ENCODE data around the gene SLC7A1.

Gene SLC7A1

DNA sequence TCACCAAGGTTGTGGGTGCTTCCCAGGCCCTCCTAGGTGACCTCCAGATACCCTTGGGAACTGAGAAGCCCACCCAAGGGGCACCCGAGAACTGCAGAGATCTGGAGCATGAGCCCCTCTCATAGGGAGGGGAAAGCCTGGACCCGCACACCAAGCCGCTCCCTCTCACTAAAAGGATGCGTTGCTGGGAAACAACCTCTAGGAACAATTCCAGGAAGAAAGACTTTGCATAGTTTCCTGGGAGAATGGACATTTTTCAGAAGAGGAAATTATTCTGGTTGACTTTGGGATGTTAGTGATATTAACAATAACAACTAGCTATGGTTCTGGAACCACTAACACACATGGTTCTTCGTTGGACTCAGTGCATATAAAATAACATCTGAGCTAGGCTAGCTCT is 64.6 kb downstream of the SLC7A1 start:
- DNase-seq (ENCODE audit: low read depth) = no peak

DNA sequence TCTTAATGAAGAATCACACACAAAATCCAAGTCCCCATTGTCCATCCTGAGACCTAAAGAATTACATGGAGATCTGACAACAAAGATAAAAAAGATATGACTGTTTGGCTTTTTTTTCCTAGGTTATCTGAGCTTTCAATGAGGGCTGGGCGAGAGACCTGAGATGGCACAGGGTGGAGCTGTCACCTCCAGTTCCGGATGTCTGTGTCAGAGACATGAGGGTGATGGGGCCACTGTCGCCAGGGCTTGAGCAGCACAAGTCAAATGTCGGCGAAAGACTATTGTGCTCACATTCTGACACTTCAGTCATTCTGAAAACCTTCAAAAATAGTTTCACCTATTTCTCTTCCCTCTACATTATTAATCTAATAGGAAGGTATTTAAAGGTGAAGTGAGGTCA is 65.7 kb downstream of the SLC7A1 start:
- DNase-seq (ENCODE audit: low read depth) = no peak

- no peak for DNase-seq (ENCODE audit: low read depth)
These were observed 67.6 kb downstream of the SLC7A1 start for GRCh38 chr13:29527916-29528315.

DNA sequence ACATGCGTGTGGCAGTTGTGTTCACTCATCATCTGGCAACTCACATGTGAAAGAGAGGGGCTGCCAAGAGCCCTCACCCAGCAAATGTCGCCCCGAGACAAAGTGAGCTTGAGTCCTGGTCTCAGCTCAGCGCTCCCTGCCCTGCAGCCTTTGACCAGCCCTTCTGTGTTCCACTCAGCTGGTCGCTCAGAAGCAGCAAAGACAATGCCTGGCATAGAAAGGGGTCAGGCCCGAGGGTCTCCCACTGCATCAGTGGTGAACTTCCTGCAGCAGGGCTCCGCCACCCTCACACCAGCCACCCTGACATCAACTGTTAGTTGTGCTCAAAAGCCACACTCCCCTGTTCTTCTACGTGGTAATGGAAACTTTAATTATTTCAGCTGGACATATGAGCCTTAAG is 68.0 kb downstream of the SLC7A1 start:
- no peak for DNase-seq (ENCODE audit: low read depth)

DNA sequence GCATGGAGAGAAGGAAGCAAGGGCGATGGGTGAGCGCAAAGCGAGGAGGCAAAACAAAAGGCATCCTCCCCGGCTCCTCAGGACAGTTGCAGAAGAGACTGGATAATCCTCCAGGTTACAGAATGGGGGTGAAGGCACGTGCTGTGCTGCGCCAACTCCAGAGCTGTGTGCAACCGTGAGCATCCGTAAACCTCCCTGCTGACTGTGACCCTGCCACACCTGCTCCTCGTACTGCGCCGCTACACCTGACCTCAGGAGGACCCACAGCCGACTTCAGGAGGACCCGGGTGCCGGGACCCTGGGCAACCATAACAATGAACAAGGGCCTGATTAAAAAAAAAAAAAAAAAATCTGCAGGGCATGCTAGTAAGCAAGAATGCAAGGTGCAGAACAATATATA is 68.7 kb downstream of the SLC7A1 start:
- no peak for DNase-seq (ENCODE audit: low read depth)

GRCh38 chr13:29525757-29526156 is 69.7 kb downstream of the SLC7A1 start:
- no peak for DNase-seq (ENCODE audit: low read depth)

DNA sequence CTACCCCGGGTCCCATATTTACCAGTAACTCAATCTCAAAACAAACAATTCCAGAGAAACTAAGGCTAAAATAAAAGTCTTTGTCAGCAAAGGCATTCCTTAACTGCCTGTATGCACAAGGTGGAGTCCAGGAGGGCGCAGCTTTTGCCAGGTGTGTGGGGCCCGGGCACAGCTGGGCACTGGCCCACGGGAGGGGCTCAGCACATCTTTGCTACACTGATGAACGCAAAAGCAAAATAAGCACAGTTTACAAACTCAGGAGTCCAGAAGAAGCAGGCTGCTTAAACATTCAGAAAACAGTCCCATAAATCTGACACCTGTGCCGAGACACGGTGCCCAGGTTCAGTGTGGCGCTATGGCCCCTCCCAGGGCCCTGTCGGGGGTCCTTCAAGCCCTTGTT is 70.8 kb downstream of the SLC7A1 start:
- DNase-seq (ENCODE audit: low read depth) = no peak

- DNase-seq (ENCODE audit: low read depth) = no peak
These were observed 71.3 kb downstream of the SLC7A1 start for GRCh38 chr13:29524176-29524575.

DNA sequence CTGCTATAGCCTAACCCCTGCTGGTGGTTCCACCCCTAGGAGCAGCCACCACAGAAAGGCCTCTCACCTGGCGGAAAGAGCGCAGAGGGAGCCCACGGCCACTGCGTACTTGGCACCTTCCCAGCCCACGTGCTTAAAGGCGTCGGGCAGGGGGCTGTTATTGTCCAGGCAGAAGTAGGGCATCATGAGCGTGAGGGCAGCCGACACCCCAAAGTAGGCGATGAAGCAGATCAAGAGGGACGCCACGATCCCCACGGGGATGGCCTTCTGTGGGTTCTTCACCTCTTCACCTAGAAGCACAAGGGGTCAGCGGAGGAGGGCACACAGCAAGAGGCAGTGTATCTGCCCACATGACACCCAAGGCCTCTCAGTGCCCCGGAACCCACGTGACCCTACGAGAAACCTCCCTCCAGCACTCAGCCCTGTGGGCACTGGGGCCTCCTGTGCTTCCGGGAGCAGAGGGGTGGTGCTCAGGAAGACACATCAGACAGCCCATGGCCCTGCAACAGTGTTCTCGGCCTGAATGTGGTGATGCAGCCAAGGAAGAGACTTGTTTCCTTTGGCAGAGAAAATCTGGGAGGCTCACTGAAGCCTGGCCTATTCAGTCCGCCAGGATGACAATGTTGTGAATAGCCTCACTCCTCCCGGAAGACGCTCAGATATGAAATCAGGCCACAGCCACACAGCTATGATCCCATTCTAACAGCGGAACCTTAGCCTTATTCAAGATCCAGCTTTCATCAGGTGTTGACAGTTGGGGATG is 72.1 kb downstream of the SLC7A1 start:
- DNase-seq (ENCODE audit: low read depth) = no peak

DNA sequence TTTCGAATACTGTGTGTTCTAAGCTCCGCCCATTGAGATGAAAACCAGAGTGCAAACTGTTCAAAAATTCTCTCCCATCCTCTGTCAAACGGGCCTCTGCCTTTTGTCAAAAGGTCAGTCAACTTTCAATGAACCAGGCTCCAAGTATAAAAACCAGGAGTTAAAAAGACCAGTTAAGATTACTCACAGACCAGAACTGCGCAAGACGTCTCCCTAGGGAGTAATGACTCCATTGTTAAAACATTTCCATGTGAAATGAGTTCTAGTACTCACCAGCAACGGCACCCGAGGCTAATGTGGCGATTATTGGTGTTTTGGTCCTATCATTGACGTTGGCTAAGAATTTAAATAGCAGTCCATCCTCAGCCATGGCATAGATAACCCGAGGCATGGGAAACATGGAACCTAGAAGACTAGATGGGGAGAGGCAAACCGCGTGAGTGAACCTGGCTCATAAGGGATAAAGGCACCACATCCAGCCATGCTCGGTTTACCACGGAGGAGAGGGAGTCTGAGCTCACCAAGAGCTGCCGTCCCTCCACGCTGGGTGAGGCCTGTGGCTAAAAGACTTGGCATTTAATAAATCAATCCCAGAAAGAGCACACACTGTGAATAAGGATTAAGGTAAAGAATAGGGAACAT is 73.3 kb downstream of the SLC7A1 start:
- no peak for DNase-seq (ENCODE audit: low read depth)

DNA sequence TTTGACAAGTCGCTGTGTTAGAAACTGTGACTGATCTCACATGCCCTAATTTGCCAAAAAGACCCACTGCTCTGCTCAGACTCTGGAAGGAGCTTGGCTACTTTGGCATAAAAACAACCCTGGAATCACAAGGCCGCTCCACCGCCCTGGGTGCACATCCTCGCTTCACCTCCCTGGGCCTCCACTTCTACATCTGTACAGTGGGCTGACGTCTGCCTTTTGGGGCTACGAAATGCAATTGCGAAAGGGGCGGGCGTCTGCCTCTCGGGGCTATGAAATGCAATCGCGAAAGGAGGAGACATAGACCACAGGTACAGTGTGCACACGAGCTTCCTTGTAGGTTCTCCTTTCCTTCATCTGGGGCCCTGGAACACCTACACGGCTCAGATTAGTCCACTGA is 74.2 kb downstream of the SLC7A1 start:
- no peak for DNase-seq (ENCODE audit: low read depth)

- no peak for DNase-seq (ENCODE audit: low read depth)
These were observed 74.8 kb downstream of the SLC7A1 start for GRCh38 chr13:29520671-29521070.

GRCh38 chr13:29519921-29520320 is 75.6 kb downstream of the SLC7A1 start:
- no peak for DNase-seq (ENCODE audit: low read depth)

GRCh38 chr13:29516880-29517279 is 78.6 kb downstream of the SLC7A1 start:
- DNase-seq (ENCODE audit: low read depth) = no peak

DNA sequence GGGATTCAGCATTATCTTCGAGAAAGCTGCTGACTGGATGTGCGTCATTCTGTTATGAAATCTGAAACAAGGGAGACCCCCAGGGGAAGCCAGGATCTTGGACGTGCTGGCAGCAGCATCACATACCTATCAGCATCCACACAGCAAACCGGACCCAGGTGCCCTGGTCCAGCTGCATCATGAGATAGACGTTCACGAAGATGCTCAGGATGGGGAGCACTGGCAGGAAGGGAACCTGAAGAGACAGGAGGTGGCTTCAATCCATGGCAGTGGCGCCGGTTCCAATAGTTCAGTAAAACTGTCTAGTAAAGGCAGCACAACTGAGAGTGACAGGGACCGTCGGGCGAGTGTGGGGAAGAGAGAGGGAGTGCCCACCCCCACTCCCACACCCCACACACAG is 79.5 kb downstream of the SLC7A1 start:
- no peak for DNase-seq (ENCODE audit: low read depth)

- DNase-seq (ENCODE audit: low read depth) = no peak
These were observed 80.1 kb downstream of the SLC7A1 start for GRCh38 chr13:29515372-29515771.

DNA sequence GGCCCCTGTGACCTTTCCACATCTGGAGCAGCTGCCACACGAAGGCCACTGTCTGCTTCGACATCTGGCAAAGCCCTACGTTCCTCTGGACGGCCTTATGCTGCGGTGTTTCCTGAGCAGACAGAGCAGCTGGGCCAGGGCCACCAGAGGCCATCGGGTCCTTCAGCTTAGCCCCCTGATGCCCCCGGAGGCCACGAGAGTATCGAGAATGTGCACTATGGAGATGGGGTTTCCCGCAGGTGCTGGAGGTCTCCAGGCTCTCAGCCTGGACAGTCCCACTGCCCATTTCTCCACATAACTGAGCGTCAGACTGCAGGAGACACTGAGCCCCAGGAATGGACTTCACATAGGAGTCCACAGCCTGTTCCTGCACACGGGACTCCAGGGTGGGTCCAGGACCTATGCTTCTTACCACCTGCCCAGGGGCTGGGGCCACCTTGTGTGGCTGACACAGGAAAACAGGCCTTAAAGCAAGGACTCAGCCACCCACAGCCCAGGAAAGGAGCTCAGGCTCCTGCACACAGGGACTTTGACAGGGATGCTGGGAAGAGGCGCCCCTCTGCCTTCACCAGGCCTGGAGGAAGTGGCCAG is 80.7 kb downstream of the SLC7A1 start:
- no peak for DNase-seq (ENCODE audit: low read depth)

DNA sequence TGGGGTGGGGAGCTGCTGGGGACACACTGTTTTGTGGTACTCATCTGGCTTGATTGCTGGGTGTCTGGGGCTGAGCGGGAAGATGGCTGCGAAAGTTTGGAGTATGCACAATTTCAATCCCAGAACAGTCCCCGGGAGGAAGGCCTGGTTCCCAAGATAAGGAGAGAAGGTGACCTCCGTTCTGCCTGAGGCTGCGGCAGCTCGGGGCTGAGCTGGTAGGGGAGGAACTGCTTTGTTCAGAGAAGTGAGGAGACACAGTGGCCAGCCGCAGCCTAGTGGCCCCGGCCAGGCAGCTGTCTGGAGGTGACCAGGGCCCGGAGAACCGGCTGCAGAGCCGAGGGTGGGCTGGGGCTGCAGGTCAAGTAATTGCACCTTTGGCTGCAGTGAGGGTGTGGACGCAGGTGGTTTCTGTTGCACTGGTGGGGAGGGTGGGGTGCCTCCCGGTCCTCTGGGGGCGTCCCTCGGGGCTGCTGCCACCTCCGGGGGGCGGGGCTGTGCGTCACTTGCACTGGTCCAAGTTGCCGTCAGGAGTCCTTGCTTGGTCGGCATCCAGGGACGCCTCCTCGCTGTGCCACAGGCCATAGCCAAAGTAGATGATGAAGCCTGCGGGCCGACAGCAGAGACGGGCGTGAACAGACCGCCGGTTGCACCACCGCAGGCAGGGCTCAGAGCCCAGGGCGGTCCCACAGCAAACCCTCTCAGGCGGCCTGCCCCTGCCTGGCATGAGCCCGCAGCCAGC is 81.3 kb downstream of the SLC7A1 start:
- DNase-seq (ENCODE audit: low read depth) = no peak

DNA sequence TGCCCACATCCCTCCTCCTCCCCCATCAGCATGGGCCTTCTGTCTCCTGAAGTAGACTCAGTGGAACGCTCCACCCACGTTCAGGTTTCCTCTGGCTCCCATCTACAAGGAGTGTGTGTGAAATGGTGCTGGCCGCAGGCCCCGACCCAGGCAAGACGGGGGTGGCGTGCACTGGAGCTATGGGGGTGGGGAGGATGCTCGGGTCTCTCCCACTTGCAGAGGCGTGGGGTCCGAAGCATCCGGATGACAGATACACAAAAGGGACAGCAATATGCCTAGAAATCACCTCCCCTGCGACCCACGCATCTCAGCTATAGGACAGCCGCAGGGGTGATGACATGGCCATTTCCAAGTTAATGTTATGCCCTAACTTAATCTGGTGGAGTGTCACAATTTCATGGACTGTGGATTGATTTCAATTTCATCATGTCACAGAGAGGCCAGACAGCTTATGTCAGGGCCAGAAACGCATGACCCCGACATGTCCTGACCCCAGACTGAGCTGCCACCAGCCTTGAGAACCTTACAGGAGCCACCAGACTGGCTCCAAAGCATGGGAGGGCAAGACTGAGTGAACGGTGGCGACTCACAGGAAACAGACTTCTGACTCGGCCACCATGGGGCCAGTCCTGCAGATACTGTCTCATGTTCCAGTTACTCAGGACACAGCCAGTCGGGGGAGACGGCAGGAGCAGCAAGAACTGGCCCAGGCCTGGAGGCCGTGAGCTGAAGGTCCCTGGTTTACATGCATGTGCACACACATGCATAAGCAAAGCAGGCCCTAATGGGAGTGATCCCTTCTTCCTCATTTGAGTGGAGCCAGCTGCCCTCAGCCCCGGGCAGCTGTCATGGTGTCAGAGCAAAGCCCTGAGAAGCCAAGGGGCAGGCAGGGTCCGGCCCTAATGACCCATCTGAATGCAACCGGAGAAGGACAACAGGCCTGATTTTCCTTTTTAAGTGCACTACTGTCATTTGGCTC is 82.2 kb downstream of the SLC7A1 start:
- DNase-seq (ENCODE audit: low read depth) = no peak

DNA sequence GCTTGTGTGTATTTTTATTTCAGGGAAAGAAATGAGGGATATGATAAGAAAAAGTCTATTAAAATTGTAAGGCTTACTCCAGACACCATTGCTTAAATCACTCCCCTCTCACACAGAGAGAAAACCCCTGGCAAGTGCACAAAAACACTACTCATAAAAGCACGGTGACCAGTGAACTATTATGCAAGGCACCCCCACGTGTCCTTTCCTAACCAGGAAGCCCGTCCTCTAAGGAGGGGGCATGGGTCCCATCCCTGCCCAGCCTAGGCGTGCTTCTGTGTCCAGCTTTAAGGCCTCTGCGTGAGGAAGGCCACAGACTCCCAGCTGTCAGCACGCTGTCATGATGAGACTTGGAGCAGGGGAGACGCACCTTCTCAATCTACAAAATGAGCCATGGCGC is 83.5 kb downstream of the SLC7A1 start:
- no peak for DNase-seq (ENCODE audit: low read depth)

GRCh38 chr13:29511106-29511796 is 84.2 kb downstream of the SLC7A1 start:
- no peak for DNase-seq (ENCODE audit: low read depth)
